Hepatocyte (in vitro differentiated cells): ENCODE data around the gene IDH2. TPM values are rescaled to one million over a fixed set of nuclear protein-coding genes. Genes with fewer than 3 reads are reported as not detected.

Experiments
- DNase-seq: peaks from one replicate; pipeline ENCODE4 v3.0.0-alpha.2; 2016; ENCODE audit warnings: low spot score
- H2AFZ ChIP-seq: fragments of 200-600 bp; sonication (generic); 2 replicates; pipeline ENCODE4 v1.6.0; 2016; ENCODE audit warnings: antibody characterized with exemption, mild to moderate bottlenecking
- H3K27ac ChIP-seq: fragments of 200-600 bp; sonication (generic); 2 replicates; pipeline ENCODE4 v1.5.1; 2016; ENCODE audit warnings: mild to moderate bottlenecking
- H3K27me3 ChIP-seq: fragments of 200-600 bp; sonication (generic); 2 replicates; pipeline ENCODE4 v1.6.1; 2016
- H3K36me3 ChIP-seq: fragments of 200-600 bp; sonication (generic); replicated peaks from 2 replicates; pipeline ENCODE4 v1.5.1; 2016; ENCODE audit warnings: low read depth; ENCODE audit not compliant: insufficient read depth
- H3K4me1 ChIP-seq: fragments of 200-600 bp; sonication (generic); 2 replicates; pipeline ENCODE4 v1.5.1; 2016; ENCODE audit warnings: mild to moderate bottlenecking, moderate library complexity; ENCODE audit not compliant: insufficient read depth
- H3K4me2 ChIP-seq: fragments of 200-600 bp; sonication (generic); 2 replicates; pipeline ENCODE4 v1.6.0; 2016
- H3K4me3 ChIP-seq: fragments of 200-600 bp; sonication (generic); 2 replicates; pipeline ENCODE4 v1.5.1; 2016; ENCODE audit warnings: mild to moderate bottlenecking
- H3K79me2 ChIP-seq: fragments of 200-600 bp; sonication (generic); 2 replicates; pipeline ENCODE4 v1.6.0; 2017; ENCODE audit warnings: mild to moderate bottlenecking
- H3K9me2 ChIP-seq: fragments of 200-600 bp; sonication (generic); replicated peaks from 2 replicates; pipeline ENCODE4 v1.6.0; 2017; ENCODE audit warnings: mild to moderate bottlenecking; ENCODE audit not compliant: insufficient read depth
- H3K9me3 ChIP-seq: fragments of 200-600 bp; sonication (generic); 2 replicates; pipeline ENCODE4 v1.5.1; 2016; ENCODE audit warnings: low read depth, mild to moderate bottlenecking
- H4K20me1 ChIP-seq: fragments of 200-600 bp; sonication (generic); 2 replicates; pipeline ENCODE4 v1.6.0; 2016; ENCODE audit warnings: mild to moderate bottlenecking; ENCODE audit not compliant: insufficient read depth, poor library complexity, severe bottlenecking
- CTCF ChIP-seq: fragments of 200-600 bp; sonication (generic); IDR thresholded peaks from 2 replicates; pipeline ENCODE4 v1.5.1; 2016; ENCODE audit warnings: antibody characterized with exemption, mild to moderate bottlenecking; ENCODE audit not compliant: poor library complexity
- EZH2 ChIP-seq: fragments of 200-600 bp; sonication (generic); IDR thresholded peaks from 2 replicates; pipeline ENCODE4 v1.6.1; 2016; ENCODE audit warnings: antibody characterized with exemption, mild to moderate bottlenecking, borderline replicate concordance
- EZH2phosphoT487 ChIP-seq: fragments of 200-600 bp; sonication (generic); IDR thresholded peaks from one replicate; pipeline ENCODE4 v1.6.1; 2018; ENCODE audit warnings: antibody characterized with exemption, mild to moderate bottlenecking, low read depth, moderate library complexity; ENCODE audit not compliant: unreplicated experiment, severe bottlenecking
- WGBS: methylation state at CpG from one replicate; pipeline ENCODE4 v1.1.6; 2016; ENCODE audit warnings: low lambda C conversion rate; ENCODE audit errors: missing lambda C conversion rate; 5-methylcytosine and 5-hydroxymethylcytosine counted together
- polyA plus RNA-seq: library from polyadenylated mRNA; unstranded; fragments of >200 nt; fragmentation: Nextera tagmentation; extraction: Ambion mirVana; gene quantifications from 2 replicates; pipeline ENCODE4 v1.2.1, GENCODE V29; 2016
- total RNA-seq: library from RNA; depleted of rRNA; stranded (reverse); fragments of >200 nt; gene quantifications from 2 replicates; pipeline ENCODE4 v1.2.3, GENCODE V29; 2014

IDH2 gene
- total and polyA plus RNA-seq, 2 experiments from 2014 or later, result 163 to 327 TPM

- 90% methylated on average over 13 of the region's 14 CpGs for WGBS
- H3K27ac ChIP-seq, result no peak overlapping the region
Measured at GRCh38 chr15:90083954-90084607, 18.2 kb downstream of the IDH2 start.

GRCh38 chr15:90083419-90083818 is 18.8 kb downstream of the IDH2 start:
- H3K9me2 ChIP-seq, result no peaks in the 10 kb centered on the region
- H3K27ac ChIP-seq, result no peak overlapping the region
- no peak for DNase-seq
- no peaks in the 10 kb centered on the region for H3K27me3 ChIP-seq
- H2AFZ ChIP-seq, result no peak overlapping the region
- 94% methylated on average over 5 of the region's 5 CpGs for WGBS
- no peaks in the 10 kb centered on the region for H3K9me3 ChIP-seq
- H3K36me3 ChIP-seq, result no peaks in the 10 kb centered on the region
- H3K4me3 ChIP-seq, result no peak overlapping the region
- H4K20me1 ChIP-seq, result no peaks in the 10 kb centered on the region
- TF ChIP-seq CTCF (no peak), EZH2phosphoT487 (no peak), EZH2 (no peak)
- H3K4me2 ChIP-seq, result no peak overlapping the region
- H3K79me2 ChIP-seq, result no peaks in the 10 kb centered on the region
- no peaks in the 10 kb centered on the region for H3K4me1 ChIP-seq

More at GRCh38 chr15:90083954-90084607, 18.2 kb downstream of the IDH2 start:
- Histone ChIP-seq H3K4me2 (no peak overlapping the region), H3K4me1 (no peaks in the 10 kb centered on the region), H2AFZ (no peak overlapping the region), H3K9me3 (no peaks in the 10 kb centered on the region), H4K20me1 (no peaks in the 10 kb centered on the region), H3K9me2 (no peaks in the 10 kb centered on the region), H3K27me3 (no peaks in the 10 kb centered on the region), H3K36me3 (no peaks in the 10 kb centered on the region), H3K79me2 (no peaks in the 10 kb centered on the region), H3K4me3 (no peak overlapping the region)
- no peak for TF ChIP-seq EZH2phosphoT487
- no peak for TF ChIP-seq CTCF
- no peak for TF ChIP-seq EZH2
- no peak for DNase-seq

DNA sequence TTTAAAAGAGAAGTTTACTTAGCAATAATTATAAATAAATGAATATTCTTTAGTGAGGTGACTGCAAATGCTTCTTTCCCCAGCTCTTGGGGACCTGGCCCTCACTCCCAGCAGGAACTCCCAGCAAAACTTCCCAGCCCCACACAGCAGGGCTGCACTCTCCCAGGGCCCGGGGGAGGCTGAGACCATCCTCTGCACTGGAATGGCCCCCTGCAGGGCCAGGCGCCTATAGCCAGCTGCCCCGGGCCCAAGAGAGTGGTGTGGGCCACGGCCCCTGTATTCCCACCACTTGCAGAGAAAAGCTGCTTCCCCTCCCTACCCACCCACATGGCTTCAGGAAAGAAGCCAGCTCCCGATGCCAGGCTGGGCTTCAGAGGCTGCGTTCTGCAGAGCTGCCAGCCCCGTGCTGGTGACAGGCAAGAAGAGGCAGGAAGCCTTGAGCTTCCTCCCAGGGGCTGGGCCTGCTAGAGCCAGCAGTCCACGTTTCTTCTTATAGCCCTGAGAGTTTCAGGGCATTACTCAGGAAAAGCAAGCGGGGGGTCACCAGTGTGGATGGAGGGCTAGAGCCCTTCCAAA is 20.0 kb downstream of the IDH2 start:
- DNase-seq, result no peak
- no peaks in the 10 kb centered on the region for H4K20me1 ChIP-seq
- no peaks in the 10 kb centered on the region for H3K36me3 ChIP-seq
- no peaks in the 10 kb centered on the region for H3K79me2 ChIP-seq
- H3K4me2 ChIP-seq, result no peak overlapping the region
- no peaks in the 10 kb centered on the region for H3K9me2 ChIP-seq
- no peaks in the 10 kb centered on the region for H3K4me1 ChIP-seq
- TF ChIP-seq CTCF (no peak), EZH2phosphoT487 (no peak), EZH2 (no peak)
- H3K9me3 ChIP-seq, result no peaks in the 10 kb centered on the region
- no peak overlapping the region for H2AFZ ChIP-seq
- no peak overlapping the region for H3K27ac ChIP-seq
- H3K27me3 ChIP-seq, result no peaks in the 10 kb centered on the region
- no peak overlapping the region for H3K4me3 ChIP-seq
- WGBS, result 67% methylated on average over 8 of the region's 9 CpGs
